Ovary (tissue), 3 donors: ENCODE results near the gene USP17L18.
"Not testable (repeated sequence)": the region's sequence is repeated elsewhere in the genome, so short reads cannot be mapped to it uniquely, and the experiment has no call there.

ENCODE experiments used
- EP300 ChIP-seq: sonication (generic); formaldehyde crosslinking; IDR thresholded peaks from one replicate; pipeline ENCODE4 v1.6.1; 2017; ENCODE audit warnings: antibody characterized with exemption
- POLR2A ChIP-seq: fragments of 450-650 bp; IDR thresholded peaks from one replicate; pipeline ENCODE4 v1.6.1; 2017; ENCODE audit warnings: antibody characterized with exemption, mild to moderate bottlenecking, moderate library complexity
- TF ChIP-seq, protein P1 (sequence below), 3 donors: fragments of 450-650 bp in 2 of 3; fragments of 200-600 bp in 1 of 3; IDR thresholded peaks; one replicate each; pipeline versions ENCODE4 v1.5.1 to v1.8.0; 2016 to 2022; ENCODE audit warnings: antibody characterized with exemption in 3 of 3, mild to moderate bottlenecking in 1 of 3
- donor health status: DM: no; HTN: no; CAD: no.

- TF ChIP-seq, protein P1, sequence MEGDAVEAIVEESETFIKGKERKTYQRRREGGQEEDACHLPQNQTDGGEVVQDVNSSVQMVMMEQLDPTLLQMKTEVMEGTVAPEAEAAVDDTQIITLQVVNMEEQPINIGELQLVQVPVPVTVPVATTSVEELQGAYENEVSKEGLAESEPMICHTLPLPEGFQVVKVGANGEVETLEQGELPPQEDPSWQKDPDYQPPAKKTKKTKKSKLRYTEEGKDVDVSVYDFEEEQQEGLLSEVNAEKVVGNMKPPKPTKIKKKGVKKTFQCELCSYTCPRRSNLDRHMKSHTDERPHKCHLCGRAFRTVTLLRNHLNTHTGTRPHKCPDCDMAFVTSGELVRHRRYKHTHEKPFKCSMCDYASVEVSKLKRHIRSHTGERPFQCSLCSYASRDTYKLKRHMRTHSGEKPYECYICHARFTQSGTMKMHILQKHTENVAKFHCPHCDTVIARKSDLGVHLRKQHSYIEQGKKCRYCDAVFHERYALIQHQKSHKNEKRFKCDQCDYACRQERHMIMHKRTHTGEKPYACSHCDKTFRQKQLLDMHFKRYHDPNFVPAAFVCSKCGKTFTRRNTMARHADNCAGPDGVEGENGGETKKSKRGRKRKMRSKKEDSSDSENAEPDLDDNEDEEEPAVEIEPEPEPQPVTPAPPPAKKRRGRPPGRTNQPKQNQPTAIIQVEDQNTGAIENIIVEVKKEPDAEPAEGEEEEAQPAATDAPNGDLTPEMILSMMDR (IDR thresholded peaks at IDR 0.05) = not testable (repeated sequence)
- not testable (repeated sequence) for TF ChIP-seq POLR2A, EP300
Observed at GRCh38 chr4:9210357-9210756, 38.1 kb upstream of the USP17L18 start, which contains the start of gene USP17L10.
